SK-N-MC (cell line): Measurements from ENCODE around the gene LPCAT3.

Experiments used
- DNase-seq: peaks from one replicate; pipeline ENCODE4 v3.0.0-alpha.2; 2011; ENCODE audit warnings: low read depth, low spot score
- H3K27ac ChIP-seq: fragments of 200-600 bp; sonication (generic); 2 replicates; pipeline ENCODE4 v1.5.1; 2016; ENCODE audit warnings: mixed run types
- H3K36me3 ChIP-seq: fragments of 200-600 bp; sonication (generic); 2 replicates; pipeline ENCODE4 v1.6.1; 2017; ENCODE audit warnings: antibody characterized with exemption, low read length, mixed read lengths; ENCODE audit not compliant: insufficient read depth
- H3K4me3 ChIP-seq: fragments of 200-600 bp; sonication (generic); 2 replicates; pipeline ENCODE4 v1.5.1; 2016
- H3K9ac ChIP-seq: fragments of 200-600 bp; sonication (generic); 2 replicates; pipeline ENCODE4 v1.8.0; 2017; ENCODE audit warnings: mixed run types, mixed read lengths; ENCODE audit not compliant: insufficient read length
- H3K9me3 ChIP-seq: fragments of 200-600 bp; sonication (generic); 2 replicates; pipeline ENCODE4 v1.6.1; 2017; ENCODE audit warnings: low read depth, mild to moderate bottlenecking, antibody characterized with exemption, low read length, moderate library complexity, mixed read lengths
- EZH2 ChIP-seq: fragments of 200-600 bp; sonication (generic); IDR thresholded peaks from one replicate; pipeline ENCODE4 v1.6.1; 2017; ENCODE audit warnings: antibody characterized with exemption
- FOXP2 ChIP-seq: optimal IDR thresholded peaks from 2 replicates; pipeline ENCODE3; 2011; ENCODE audit warnings: mild to moderate bottlenecking, moderate library complexity; ENCODE audit not compliant: insufficient read depth; ENCODE audit errors: extremely low read length, control extremely low read depth
- POLR2AphosphoS5 ChIP-seq: IDR thresholded peaks from 2 replicates; pipeline ENCODE4 v1.6.1; 2012; ENCODE audit warnings: mild to moderate bottlenecking, low read depth, low read length, borderline replicate concordance

Gene LPCAT3

GRCh38 chr12:6965026-6965661, 53.1 kb downstream of the LPCAT3 start:
- Histone ChIP-seq H3K9me3 (no peaks in the 10 kb centered on the region), H3K9ac (peak overlapping the region; percentile 20), H3K4me3 (no peak overlapping the region), H3K27ac (peak overlapping the region; percentile 84), H3K36me3 (peaks cover 43% of the 10 kb centered on the region)
- DNase-seq, result peak; percentile 69
- TF ChIP-seq FOXP2 (no peak), EZH2 (no peak), POLR2AphosphoS5 (no peak)

GRCh38 chr12:6964605-6965025, 53.7 kb downstream of the LPCAT3 start:
- Histone ChIP-seq H3K27ac (peak overlapping the region; percentile 79), H3K36me3 (peaks cover 43% of the 10 kb centered on the region), H3K9me3 (no peaks in the 10 kb centered on the region), H3K9ac (no peak overlapping the region), H3K4me3 (no peak overlapping the region)
- DNase-seq, result no peak
- TF ChIP-seq EZH2, result no peak
- no peak for TF ChIP-seq FOXP2
- no peak for TF ChIP-seq POLR2AphosphoS5

- peak overlapping the region; percentile 79 for H3K27ac ChIP-seq
- DNase-seq, result no peak
- no peaks in the 10 kb centered on the region for H3K9me3 ChIP-seq
- H3K4me3 ChIP-seq, result no peak overlapping the region
- peaks cover 38% of the 10 kb centered on the region for H3K36me3 ChIP-seq
- no peak overlapping the region for H3K9ac ChIP-seq
- TF ChIP-seq EZH2 (no peak), POLR2AphosphoS5 (no peak)
These were observed 54.4 kb downstream of the LPCAT3 start for GRCh38 chr12:6963791-6964413.

- H3K9ac ChIP-seq, result peak overlapping the region; percentile 47
- DNase-seq, result no peak
- H3K27ac ChIP-seq, result peak overlapping the region; percentile 94
- no peaks in the 10 kb centered on the region for H3K9me3 ChIP-seq
- no peak for TF ChIP-seq EZH2
- no peak for TF ChIP-seq FOXP2
- TF ChIP-seq POLR2AphosphoS5, result no peak
- peaks cover 31% of the 10 kb centered on the region for H3K36me3 ChIP-seq
- no peak overlapping the region for H3K4me3 ChIP-seq
These were observed 55.1 kb downstream of the LPCAT3 start for GRCh38 chr12:6963016-6963731.

- H3K27ac ChIP-seq, result peak overlapping the region; percentile 94
- no peak for DNase-seq
- H3K9me3 ChIP-seq, result no peaks in the 10 kb centered on the region
- peak overlapping the region; percentile 66 for H3K4me3 ChIP-seq
- peaks cover 24% of the 10 kb centered on the region for H3K36me3 ChIP-seq
- H3K9ac ChIP-seq, result peak overlapping the region; percentile 47
- TF ChIP-seq EZH2 (no peak), FOXP2 (no peak), POLR2AphosphoS5 (no peak)
These were observed 55.8 kb downstream of the LPCAT3 start for GRCh38 chr12:6962285-6963015.

GRCh38 chr12:6961695-6962284, 56.5 kb downstream of the LPCAT3 start:
- H3K4me3 ChIP-seq, result peak overlapping the region; percentile 66
- H3K9ac ChIP-seq, result peak overlapping the region; percentile 73
- no peak for TF ChIP-seq EZH2
- TF ChIP-seq FOXP2, result peak; percentile 43
- no peak; the same call in 1 of the 2 replicates for TF ChIP-seq POLR2AphosphoS5

GRCh38 chr12:6961278-6961694, 57.0 kb downstream of the LPCAT3 start:
- peak overlapping the region; percentile 73 for H3K9ac ChIP-seq
- peak overlapping the region; percentile 94 for H3K27ac ChIP-seq
- TF ChIP-seq POLR2AphosphoS5, result no peak; the same call in 1 of the 2 replicates
- TF ChIP-seq FOXP2, result no peak
- no peak for TF ChIP-seq EZH2
- no peak for DNase-seq
- H3K36me3 ChIP-seq, result peaks cover 12% of the 10 kb centered on the region
- H3K4me3 ChIP-seq, result peak overlapping the region; percentile 66
- no peaks in the 10 kb centered on the region for H3K9me3 ChIP-seq

More at GRCh38 chr12:6961695-6962284, 56.5 kb downstream of the LPCAT3 start:
- H3K9me3 ChIP-seq, result no peaks in the 10 kb centered on the region
- DNase-seq, result peak; percentile 59
- peaks cover 17% of the 10 kb centered on the region for H3K36me3 ChIP-seq
- H3K27ac ChIP-seq, result peak overlapping the region; percentile 94
